GM12878 (cell line): ENCODE results near the gene DBNDD2. TPM values are rescaled to one million over a fixed set of nuclear protein-coding genes. Genes with fewer than 3 reads are reported as not detected.

Experiments used
- BACH1 ChIP-seq: fragments of 450-650 bp; IDR thresholded peaks from 2 replicates; pipeline ENCODE4 v1.6.1; 2017; ENCODE audit warnings: mild to moderate bottlenecking, borderline replicate concordance
- DPF2 ChIP-seq: fragments of 450-650 bp; IDR thresholded peaks from 2 replicates; pipeline ENCODE4 v1.6.1; 2017; ENCODE audit warnings: mild to moderate bottlenecking
- EED ChIP-seq: sonication (generic); IDR thresholded peaks from 2 replicates; pipeline ENCODE4 v1.6.1; 2016; ENCODE audit warnings: antibody characterized with exemption, low read depth
- ETV6 ChIP-seq, 2 experiments: fragments of 450-650 bp in 1 of 2; IDR thresholded peaks in 1 of 2; conservative IDR thresholded peaks in 1 of 2; 2 replicates each; pipeline ENCODE4 v1.6.1; 2014; ENCODE audit warnings: antibody characterized with exemption in 1 of 2, borderline replicate concordance in 1 of 2, low read depth in 1 of 2, mild to moderate bottlenecking in 1 of 2, moderate library complexity in 1 of 2
- NFYA ChIP-seq: IDR thresholded peaks from 2 replicates; pipeline ENCODE4 v1.6.1; 2011; ENCODE audit warnings: low read depth, mild to moderate bottlenecking, low read length, improper control_type of control experiment, borderline replicate concordance
- RAD51 ChIP-seq: fragments of 450-650 bp; IDR thresholded peaks from 2 replicates; pipeline ENCODE4 v1.6.1; 2016; ENCODE audit warnings: moderate library complexity, mild to moderate bottlenecking, inconsistent platforms
- RELA ChIP-seq: fragments of 450-650 bp; IDR thresholded peaks from 2 replicates; pipeline ENCODE4 v1.8.0; 2014; ENCODE audit warnings: borderline replicate concordance; ENCODE audit not compliant: partially characterized antibody
- SRF ChIP-seq, 2 experiments: IDR thresholded peaks; 2 replicates each; pipeline ENCODE4 v1.6.1; 2011; ENCODE audit warnings: low read depth in 2 of 2, low read length in 2 of 2, mild to moderate bottlenecking in 1 of 2, moderate library complexity in 1 of 2
- SUZ12 ChIP-seq: fragments of 200-600 bp; sonication (generic); IDR thresholded peaks from one replicate; pipeline ENCODE4 v1.6.1; 2018; ENCODE audit warnings: antibody characterized with exemption, mild to moderate bottlenecking; ENCODE audit not compliant: unreplicated experiment
- TBL1XR1 ChIP-seq: IDR thresholded peaks from 2 replicates; pipeline ENCODE4 v1.6.1; 2012; ENCODE audit warnings: low read depth, low read length, improper control_type of control experiment
- TCF12 ChIP-seq: IDR thresholded peaks from 2 replicates; pipeline ENCODE4 v1.6.1; 2011; ENCODE audit warnings: low read depth, mild to moderate bottlenecking, low read length
- polyA plus RNA-seq, 11 experiments: library from polyadenylated mRNA; depleted of rRNA in 4 of 11; unstranded in 6 of 11; stranded (reverse) in 5 of 11; fragments of >200 nt; fragmentation: Nextera tagmentation in 4 of 11; fragmentation: Illumina TruSeq in 1 of 11; extraction: Ambion mirVana in 4 of 11; extraction: Trizol in 1 of 11; gene quantifications; 1 replicate in 1 of 11; 2 replicates in 10 of 11; pipeline versions ENCODE4 v1.2.1 to v1.2.3, GENCODE V29; 2011 to 2016; ENCODE audit warnings: inconsistent platforms in 2 of 11, missing spikeins in 2 of 11, low read depth in 1 of 11
- total RNA-seq, 4 experiments: library from RNA; depleted of rRNA in 3 of 4; stranded (reverse); fragments of >200 nt in 3 of 4; fragmentation: Illumina TruSeq in 1 of 4; extraction: Trizol in 1 of 4; gene quantifications; 2 replicates each; pipeline versions ENCODE4 v1.2.1 to v1.2.3, GENCODE V29; 2013 to 2021
- TF ChIP-seq, protein P1 (sequence below): fragments of 450-650 bp; formaldehyde crosslinking; IDR thresholded peaks from 2 replicates; pipeline ENCODE4 v1.5.0; 2022; ENCODE audit warnings: mild to moderate bottlenecking, missing genetic modification characterization
- TF ChIP-seq, protein P2 (sequence below): fragments of 450-650 bp; IDR thresholded peaks from 2 replicates; pipeline ENCODE4 v1.6.1; 2016; ENCODE audit warnings: mild to moderate bottlenecking
- TF ChIP-seq, protein P3 (sequence below): fragments of 450-650 bp; IDR thresholded peaks from 2 replicates; pipeline ENCODE4 v1.6.1; 2014; ENCODE audit warnings: mild to moderate bottlenecking
- TF ChIP-seq, protein P4 (sequence below): IDR thresholded peaks from 2 replicates; pipeline ENCODE4 v1.6.1; 2011; ENCODE audit warnings: low read depth, low read length, improper control_type of control experiment, borderline replicate concordance
- TF ChIP-seq, protein P5 (sequence below): fragments of 450-650 bp; IDR thresholded peaks from 2 replicates; pipeline ENCODE4 v1.6.1; 2017; ENCODE audit warnings: antibody characterized with exemption, mild to moderate bottlenecking, moderate library complexity
- TF ChIP-seq, protein P6 (sequence below): fragments of 450-650 bp; IDR thresholded peaks from 2 replicates; pipeline ENCODE4 v1.6.1; 2017; ENCODE audit warnings: borderline replicate concordance
- TF ChIP-seq, protein P7 (sequence below): IDR thresholded peaks from 2 replicates; pipeline ENCODE4 v1.6.1; 2011; ENCODE audit warnings: low read depth, mild to moderate bottlenecking, low read length, moderate library complexity, borderline replicate concordance; ENCODE audit errors: extremely low read depth

DBNDD2 gene
- total and polyA plus RNA-seq, 10 of the 15 experiments (the other 5 are each of a cell fraction or from before 2014, with no cell fraction given) = 0.17 to 5.7 (median 0.49) TPM; not detected in 1

DNA sequence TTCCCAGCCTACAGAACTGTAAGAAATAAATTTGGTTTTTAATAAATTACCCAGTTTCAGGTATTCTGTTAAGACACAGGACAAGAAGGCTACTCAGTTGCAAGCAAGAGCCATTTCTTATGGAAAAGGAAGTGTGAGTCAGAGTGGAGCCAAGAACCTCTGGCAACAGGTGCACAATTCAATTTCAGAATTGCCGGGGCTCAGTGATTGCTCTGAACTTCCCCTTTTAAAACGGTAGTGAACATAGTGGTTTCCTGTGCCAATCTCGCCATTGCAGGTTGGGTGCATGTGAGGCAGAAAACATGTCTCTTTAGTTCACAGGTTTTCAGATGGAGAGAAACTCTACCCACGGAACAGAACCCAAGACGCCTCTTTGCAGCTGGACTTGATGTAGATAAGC is 24.2 kb downstream of the DBNDD2 start (continued):
- TF ChIP-seq, protein P1, sequence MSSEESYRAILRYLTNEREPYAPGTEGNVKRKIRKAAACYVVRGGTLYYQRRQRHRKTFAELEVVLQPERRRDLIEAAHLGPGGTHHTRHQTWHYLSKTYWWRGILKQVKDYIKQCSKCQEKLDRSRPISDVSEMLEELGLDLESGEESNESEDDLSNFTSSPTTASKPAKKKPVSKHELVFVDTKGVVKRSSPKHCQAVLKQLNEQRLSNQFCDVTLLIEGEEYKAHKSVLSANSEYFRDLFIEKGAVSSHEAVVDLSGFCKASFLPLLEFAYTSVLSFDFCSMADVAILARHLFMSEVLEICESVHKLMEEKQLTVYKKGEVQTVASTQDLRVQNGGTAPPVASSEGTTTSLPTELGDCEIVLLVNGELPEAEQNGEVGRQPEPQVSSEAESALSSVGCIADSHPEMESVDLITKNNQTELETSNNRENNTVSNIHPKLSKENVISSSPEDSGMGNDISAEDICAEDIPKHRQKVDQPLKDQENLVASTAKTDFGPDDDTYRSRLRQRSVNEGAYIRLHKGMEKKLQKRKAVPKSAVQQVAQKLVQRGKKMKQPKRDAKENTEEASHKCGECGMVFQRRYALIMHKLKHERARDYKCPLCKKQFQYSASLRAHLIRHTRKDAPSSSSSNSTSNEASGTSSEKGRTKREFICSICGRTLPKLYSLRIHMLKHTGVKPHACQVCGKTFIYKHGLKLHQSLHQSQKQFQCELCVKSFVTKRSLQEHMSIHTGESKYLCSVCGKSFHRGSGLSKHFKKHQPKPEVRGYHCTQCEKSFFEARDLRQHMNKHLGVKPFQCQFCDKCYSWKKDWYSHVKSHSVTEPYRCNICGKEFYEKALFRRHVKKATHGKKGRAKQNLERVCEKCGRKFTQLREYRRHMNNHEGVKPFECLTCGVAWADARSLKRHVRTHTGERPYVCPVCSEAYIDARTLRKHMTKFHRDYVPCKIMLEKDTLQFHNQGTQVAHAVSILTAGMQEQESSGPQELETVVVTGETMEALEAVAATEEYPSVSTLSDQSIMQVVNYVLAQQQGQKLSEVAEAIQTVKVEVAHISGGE (CRISPR knock-in tag) = no peak
- peak; percentile 46; the same call in 1 of the 2 replicates for TF ChIP-seq DPF2
- TF ChIP-seq, protein P2, sequence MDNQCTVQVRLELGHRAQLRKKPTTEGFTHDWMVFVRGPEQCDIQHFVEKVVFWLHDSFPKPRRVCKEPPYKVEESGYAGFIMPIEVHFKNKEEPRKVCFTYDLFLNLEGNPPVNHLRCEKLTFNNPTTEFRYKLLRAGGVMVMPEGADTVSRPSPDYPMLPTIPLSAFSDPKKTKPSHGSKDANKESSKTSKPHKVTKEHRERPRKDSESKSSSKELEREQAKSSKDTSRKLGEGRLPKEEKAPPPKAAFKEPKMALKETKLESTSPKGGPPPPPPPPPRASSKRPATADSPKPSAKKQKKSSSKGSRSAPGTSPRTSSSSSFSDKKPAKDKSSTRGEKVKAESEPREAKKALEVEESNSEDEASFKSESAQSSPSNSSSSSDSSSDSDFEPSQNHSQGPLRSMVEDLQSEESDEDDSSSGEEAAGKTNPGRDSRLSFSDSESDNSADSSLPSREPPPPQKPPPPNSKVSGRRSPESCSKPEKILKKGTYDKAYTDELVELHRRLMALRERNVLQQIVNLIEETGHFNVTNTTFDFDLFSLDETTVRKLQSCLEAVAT = no peak
- peak; percentile 51 for TF ChIP-seq EED
- TF ChIP-seq BACH1 = no peak
- TF ChIP-seq NFYA = no peak
- TF ChIP-seq ETV6 (conservative IDR thresholded peaks at IDR 0.05 in 1 of 2, IDR thresholded peaks at IDR 0.05 in 1 of 2; ENCODE audit: borderline replicate concordance in 1 of 2, low read depth in 1 of 2) = peak in 1 of 2 experiments; percentile 86; a peak in 2 of 4 replicates
- TF ChIP-seq, protein P3, sequence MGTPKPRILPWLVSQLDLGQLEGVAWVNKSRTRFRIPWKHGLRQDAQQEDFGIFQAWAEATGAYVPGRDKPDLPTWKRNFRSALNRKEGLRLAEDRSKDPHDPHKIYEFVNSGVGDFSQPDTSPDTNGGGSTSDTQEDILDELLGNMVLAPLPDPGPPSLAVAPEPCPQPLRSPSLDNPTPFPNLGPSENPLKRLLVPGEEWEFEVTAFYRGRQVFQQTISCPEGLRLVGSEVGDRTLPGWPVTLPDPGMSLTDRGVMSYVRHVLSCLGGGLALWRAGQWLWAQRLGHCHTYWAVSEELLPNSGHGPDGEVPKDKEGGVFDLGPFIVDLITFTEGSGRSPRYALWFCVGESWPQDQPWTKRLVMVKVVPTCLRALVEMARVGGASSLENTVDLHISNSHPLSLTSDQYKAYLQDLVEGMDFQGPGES = no peak
- no peak for TF ChIP-seq RELA
- TF ChIP-seq TCF12 = peak; percentile 61; the same call in 1 of the 2 replicates
- TF ChIP-seq, protein P4, sequence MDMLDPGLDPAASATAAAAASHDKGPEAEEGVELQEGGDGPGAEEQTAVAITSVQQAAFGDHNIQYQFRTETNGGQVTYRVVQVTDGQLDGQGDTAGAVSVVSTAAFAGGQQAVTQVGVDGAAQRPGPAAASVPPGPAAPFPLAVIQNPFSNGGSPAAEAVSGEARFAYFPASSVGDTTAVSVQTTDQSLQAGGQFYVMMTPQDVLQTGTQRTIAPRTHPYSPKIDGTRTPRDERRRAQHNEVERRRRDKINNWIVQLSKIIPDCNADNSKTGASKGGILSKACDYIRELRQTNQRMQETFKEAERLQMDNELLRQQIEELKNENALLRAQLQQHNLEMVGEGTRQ = no peak
- TF ChIP-seq TBL1XR1 = no peak
- no peak for TF ChIP-seq RAD51
- TF ChIP-seq, protein P5, sequence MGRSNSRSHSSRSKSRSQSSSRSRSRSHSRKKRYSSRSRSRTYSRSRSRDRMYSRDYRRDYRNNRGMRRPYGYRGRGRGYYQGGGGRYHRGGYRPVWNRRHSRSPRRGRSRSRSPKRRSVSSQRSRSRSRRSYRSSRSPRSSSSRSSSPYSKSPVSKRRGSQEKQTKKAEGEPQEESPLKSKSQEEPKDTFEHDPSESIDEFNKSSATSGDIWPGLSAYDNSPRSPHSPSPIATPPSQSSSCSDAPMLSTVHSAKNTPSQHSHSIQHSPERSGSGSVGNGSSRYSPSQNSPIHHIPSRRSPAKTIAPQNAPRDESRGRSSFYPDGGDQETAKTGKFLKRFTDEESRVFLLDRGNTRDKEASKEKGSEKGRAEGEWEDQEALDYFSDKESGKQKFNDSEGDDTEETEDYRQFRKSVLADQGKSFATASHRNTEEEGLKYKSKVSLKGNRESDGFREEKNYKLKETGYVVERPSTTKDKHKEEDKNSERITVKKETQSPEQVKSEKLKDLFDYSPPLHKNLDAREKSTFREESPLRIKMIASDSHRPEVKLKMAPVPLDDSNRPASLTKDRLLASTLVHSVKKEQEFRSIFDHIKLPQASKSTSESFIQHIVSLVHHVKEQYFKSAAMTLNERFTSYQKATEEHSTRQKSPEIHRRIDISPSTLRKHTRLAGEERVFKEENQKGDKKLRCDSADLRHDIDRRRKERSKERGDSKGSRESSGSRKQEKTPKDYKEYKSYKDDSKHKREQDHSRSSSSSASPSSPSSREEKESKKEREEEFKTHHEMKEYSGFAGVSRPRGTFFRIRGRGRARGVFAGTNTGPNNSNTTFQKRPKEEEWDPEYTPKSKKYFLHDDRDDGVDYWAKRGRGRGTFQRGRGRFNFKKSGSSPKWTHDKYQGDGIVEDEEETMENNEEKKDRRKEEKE = no peak
- TF ChIP-seq, protein P6, sequence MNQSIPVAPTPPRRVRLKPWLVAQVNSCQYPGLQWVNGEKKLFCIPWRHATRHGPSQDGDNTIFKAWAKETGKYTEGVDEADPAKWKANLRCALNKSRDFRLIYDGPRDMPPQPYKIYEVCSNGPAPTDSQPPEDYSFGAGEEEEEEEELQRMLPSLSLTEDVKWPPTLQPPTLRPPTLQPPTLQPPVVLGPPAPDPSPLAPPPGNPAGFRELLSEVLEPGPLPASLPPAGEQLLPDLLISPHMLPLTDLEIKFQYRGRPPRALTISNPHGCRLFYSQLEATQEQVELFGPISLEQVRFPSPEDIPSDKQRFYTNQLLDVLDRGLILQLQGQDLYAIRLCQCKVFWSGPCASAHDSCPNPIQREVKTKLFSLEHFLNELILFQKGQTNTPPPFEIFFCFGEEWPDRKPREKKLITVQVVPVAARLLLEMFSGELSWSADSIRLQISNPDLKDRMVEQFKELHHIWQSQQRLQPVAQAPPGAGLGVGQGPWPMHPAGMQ = no peak
- no peak for TF ChIP-seq SUZ12
- TF ChIP-seq, protein P7, sequence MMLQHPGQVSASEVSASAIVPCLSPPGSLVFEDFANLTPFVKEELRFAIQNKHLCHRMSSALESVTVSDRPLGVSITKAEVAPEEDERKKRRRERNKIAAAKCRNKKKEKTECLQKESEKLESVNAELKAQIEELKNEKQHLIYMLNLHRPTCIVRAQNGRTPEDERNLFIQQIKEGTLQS = no peak
- no peak for TF ChIP-seq SRF (IDR thresholded peaks at IDR 0.05; ENCODE audit: low read depth in 2 of 2, low read length in 2 of 2)
